ENCODE results near the gene TAF6.

TAF6 gene

DNA sequence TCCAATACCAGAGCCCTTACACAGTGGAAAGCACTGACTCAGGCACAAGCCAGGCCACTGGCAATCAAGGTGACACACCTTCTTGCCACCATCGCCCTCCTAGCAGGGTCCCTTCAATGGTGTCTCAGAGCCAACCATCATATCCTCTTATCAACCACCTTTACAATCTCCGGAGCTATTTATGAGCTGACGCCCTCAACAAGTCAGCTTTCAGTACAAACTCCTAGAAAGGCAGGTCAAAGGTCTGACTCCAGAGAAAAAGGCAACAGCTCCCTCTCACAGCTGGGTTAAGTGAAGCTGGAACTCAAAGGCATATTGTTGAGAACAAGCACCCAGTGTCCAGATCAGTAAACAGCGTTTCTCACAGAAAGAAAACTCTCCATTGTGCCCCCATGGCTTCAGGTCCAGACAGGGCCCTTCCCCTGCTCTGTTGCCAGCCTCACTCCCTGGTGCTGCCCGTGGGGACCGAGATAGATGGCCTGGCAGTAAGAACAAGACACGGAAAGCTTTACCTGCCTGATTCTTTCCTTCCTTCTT is 40.1 kb downstream of the TAF6 start:
- POLR2A ChIA-PET (ENCODE audit: low non-redundant PET) = no interaction called here
- TF ChIP-seq CTCF (conservative IDR thresholded peaks at IDR 0.05; ENCODE audit: low read depth) = no peak
- CTCF ChIA-PET = interaction anchor here (0.6 kb wide), 2 partner anchors 9 to 128 kb away, joined by 3 to 4 read pairs; no protein-coding TSS in a partner anchor
- no peak for DNase-seq (ENCODE audit: low spot score)
- H3K27ac ChIP-seq = peak overlapping the region; percentile 14; the same call in 1 of the 2 replicates

- CTCF ChIA-PET = interaction anchor here (0.6 kb wide), 1 partner anchor 81 kb away, joined by 4 read pairs; no protein-coding TSS in a partner anchor
- no peak overlapping the region for H3K27ac ChIP-seq
- no peak for DNase-seq (ENCODE audit: low spot score)
- POLR2A ChIA-PET (ENCODE audit: low non-redundant PET) = no interaction called here
- TF ChIP-seq CTCF (conservative IDR thresholded peaks at IDR 0.05; ENCODE audit: low read depth) = no peak
Observed at GRCh38 chr7:100077205-100077604, 42.0 kb downstream of the TAF6 start.

- TF ChIP-seq CTCF (conservative IDR thresholded peaks at IDR 0.05; ENCODE audit: low read depth) = no peak
- CTCF ChIA-PET = no interaction called here
- POLR2A ChIA-PET (ENCODE audit: low non-redundant PET) = no interaction called here
- H3K27ac ChIP-seq = no peak overlapping the region
- DNase-seq (ENCODE audit: low spot score) = no peak
Observed at GRCh38 chr7:100075418-100075817, 43.7 kb downstream of the TAF6 start.

- DNase-seq (ENCODE audit: low spot score) = no peak
- CTCF ChIA-PET = interaction anchor here (0.7 kb wide), 1 partner anchor 16 kb away, joined by 3 read pairs; no protein-coding TSS in a partner anchor
- POLR2A ChIA-PET (ENCODE audit: low non-redundant PET) = no interaction called here
- TF ChIP-seq CTCF (conservative IDR thresholded peaks at IDR 0.05; ENCODE audit: low read depth) = no peak
- no peak overlapping the region for H3K27ac ChIP-seq
Observed at GRCh38 chr7:100074841-100075240, 44.3 kb downstream of the TAF6 start.

GRCh38 chr7:100072462-100072861 is 46.7 kb downstream of the TAF6 start:
- no peak for DNase-seq (ENCODE audit: low spot score)
- ChIA-PET POLR2A (ENCODE audit: low non-redundant PET) (no interaction called here), CTCF (no interaction called here)
- no peak for TF ChIP-seq CTCF (conservative IDR thresholded peaks at IDR 0.05; ENCODE audit: low read depth)
- H3K27ac ChIP-seq = no peak overlapping the region

DNA sequence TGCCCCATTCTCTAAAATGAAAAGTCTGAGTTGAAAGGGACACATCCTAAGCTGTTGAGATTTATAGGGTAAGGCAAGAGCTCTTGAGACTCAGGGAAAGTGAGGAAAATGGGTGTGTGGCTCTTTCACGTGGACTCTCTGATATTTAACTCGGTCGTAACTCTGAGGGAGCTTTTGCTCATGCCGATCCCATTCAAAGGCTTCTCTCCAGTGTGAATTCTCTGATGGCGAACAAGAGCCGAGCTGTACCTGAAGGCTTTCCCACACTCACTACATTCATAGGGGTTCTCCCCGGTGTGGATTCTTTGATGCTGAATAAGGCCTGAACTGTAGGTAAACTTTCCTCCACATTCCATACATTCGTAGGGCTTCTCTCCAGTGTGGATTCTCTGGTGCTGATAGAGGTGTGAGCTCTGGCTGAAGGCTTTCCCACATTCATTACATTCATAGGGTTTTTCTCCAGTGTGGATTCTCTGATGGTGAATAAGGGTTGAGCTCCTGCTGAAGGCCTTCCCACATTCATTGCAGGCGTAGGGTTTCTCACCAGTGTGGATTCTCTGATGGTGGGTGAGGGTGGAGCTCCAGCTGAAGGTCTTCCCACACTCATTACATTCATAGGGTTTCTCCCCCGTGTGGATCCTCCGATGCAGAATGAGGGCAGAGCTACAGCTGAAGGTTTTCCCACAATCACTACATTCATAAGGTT is 48.0 kb downstream of the TAF6 start:
- ChIA-PET CTCF (interaction anchor here (0.6 kb wide), 1 partner anchor 411 kb away, joined by 8 read pairs; no protein-coding TSS in a partner anchor), POLR2A (ENCODE audit: low non-redundant PET) (no interaction called here)
- TF ChIP-seq CTCF (conservative IDR thresholded peaks at IDR 0.05; ENCODE audit: low read depth) = no peak
- H3K27ac ChIP-seq = no peak overlapping the region
- DNase-seq (ENCODE audit: low spot score) = no peak

All from RWPE1 (cell line).